Panc1 (cell line): Measurements from ENCODE around the gene KRT84. TPM values are rescaled to one million over a fixed set of nuclear protein-coding genes. Genes with fewer than 3 reads are reported as not detected.

ENCODE experiments used
- ATAC-seq: fragments of 200-7000 bp; cut with Tn5 transposase; 2 replicates; pipeline ENCODE4 v1.9.1; 2020; ENCODE audit warnings: mild to moderate bottlenecking, moderate library complexity
- BruUV-seq: library from RNA; stranded (reverse); fragments of 400-500 nt; replicated peaks from 2 replicates; lab custom pipeline; 2021; lab: Mats Ljungman, UMichigan
- CTCF ChIA-PET: fragments of 300-600 bp; sonication (Branson Sonifier 250); formaldehyde crosslinking; loops from one replicate; lab custom pipeline; 2022; ENCODE audit warnings: antibody characterized with exemption; lab: Charles Lee
- POLR2A ChIA-PET: fragments of 300-600 bp; sonication (Branson Sonifier 250); formaldehyde crosslinking; loops from one replicate; lab custom pipeline; 2022; ENCODE audit warnings: antibody characterized with exemption; lab: Charles Lee
- DNase-seq: peaks from one replicate; pipeline ENCODE4 v3.0.0-alpha.2; 2010; ENCODE audit warnings: low read depth, low spot score
- H3K27ac ChIP-seq: 2 replicates; pipeline ENCODE4 v1.5.1; 2011; ENCODE audit warnings: mild to moderate bottlenecking, low read length, inconsistent platforms
- H3K27me3 ChIP-seq: fragments of 200-500 bp; sonication (Bioruptor generic); 2 replicates; pipeline ENCODE4 v1.6.0; 2014; ENCODE audit warnings: low read length, inconsistent platforms; ENCODE audit not compliant: control insufficient read depth, insufficient read depth
- H3K36me3 ChIP-seq: fragments of 200-500 bp; sonication (Bioruptor generic); 2 replicates; pipeline ENCODE4 v1.5.1; 2014; ENCODE audit warnings: inconsistent platforms, mild to moderate bottlenecking, low read length, moderate library complexity; ENCODE audit not compliant: control insufficient read depth, insufficient read depth
- H3K4me1 ChIP-seq: 2 replicates; pipeline ENCODE4 v1.5.1; 2011; ENCODE audit warnings: inconsistent platforms, mild to moderate bottlenecking, low read length, moderate library complexity; ENCODE audit not compliant: control insufficient read depth, insufficient read depth
- H3K4me3 ChIP-seq, 2 experiments: 2 replicates each; pipeline ENCODE4 v1.5.1; 2011 to 2012; ENCODE audit warnings: low read depth in 2 of 2, low read length in 2 of 2, mild to moderate bottlenecking in 2 of 2, inconsistent platforms in 1 of 2, moderate library complexity in 1 of 2
- H3K9me3 ChIP-seq: fragments of 200-500 bp; sonication (Bioruptor generic); 2 replicates; pipeline ENCODE4 v1.5.1; 2014; ENCODE audit warnings: low read depth, mild to moderate bottlenecking, inconsistent platforms, low read length, moderate library complexity; ENCODE audit not compliant: control insufficient read depth, insufficient read depth
- POLR2AphosphoS5 ChIP-seq: IDR thresholded peaks from 2 replicates; pipeline ENCODE4 v1.6.1; 2012; ENCODE audit warnings: mild to moderate bottlenecking, low read depth, low read length, moderate library complexity
- SIN3A ChIP-seq: IDR thresholded peaks from 2 replicates; pipeline ENCODE4 v1.6.1; 2012; ENCODE audit warnings: low read depth, mild to moderate bottlenecking, low read length, moderate library complexity, borderline replicate concordance; ENCODE audit not compliant: insufficient read depth
- TCF7L2 ChIP-seq: IDR thresholded peaks from 2 replicates; pipeline ENCODE4 v1.6.1; 2011; ENCODE audit warnings: mild to moderate bottlenecking, low read depth, low read length, inconsistent platforms
- in situ Hi-C: cut with HindIII; loops from 2 replicates; pipeline ENCODE4 v1.10.0; 2016; ENCODE audit warnings: low sequenced_read_pairs, low pct_unique_long_range_greater_than_20kb
- intact Hi-C: fragments of 100-400 bp; cut with micrococcal nuclease; formaldehyde crosslinking; loops from one replicate; pipeline ENCODE4 v1.10.0; 2022; ENCODE audit not compliant: unreplicated experiment
- total RNA-seq: library from RNA; stranded (reverse); gene quantifications from one replicate; pipeline ENCODE4 v1.2.1, GENCODE V29; 2021; ENCODE audit not compliant: unreplicated experiment
- TF ChIP-seq, protein P1 (sequence below): fragments of 450-650 bp; IDR thresholded peaks from 2 replicates; pipeline ENCODE4 v1.5.1; 2017; ENCODE audit warnings: mild to moderate bottlenecking
- TF ChIP-seq, protein P2 (sequence below), 2 experiments: IDR thresholded peaks; 2 replicates each; pipeline ENCODE4 v1.6.1; 2011 to 2012; ENCODE audit warnings: low read depth in 2 of 2, control low read depth in 1 of 2, low read length in 1 of 2, mild to moderate bottlenecking in 1 of 2, moderate library complexity in 1 of 2; ENCODE audit not compliant: insufficient read depth in 1 of 2

Gene KRT84
- total RNA-seq, 1 experiment from 2014 or later: not detected

DNA sequence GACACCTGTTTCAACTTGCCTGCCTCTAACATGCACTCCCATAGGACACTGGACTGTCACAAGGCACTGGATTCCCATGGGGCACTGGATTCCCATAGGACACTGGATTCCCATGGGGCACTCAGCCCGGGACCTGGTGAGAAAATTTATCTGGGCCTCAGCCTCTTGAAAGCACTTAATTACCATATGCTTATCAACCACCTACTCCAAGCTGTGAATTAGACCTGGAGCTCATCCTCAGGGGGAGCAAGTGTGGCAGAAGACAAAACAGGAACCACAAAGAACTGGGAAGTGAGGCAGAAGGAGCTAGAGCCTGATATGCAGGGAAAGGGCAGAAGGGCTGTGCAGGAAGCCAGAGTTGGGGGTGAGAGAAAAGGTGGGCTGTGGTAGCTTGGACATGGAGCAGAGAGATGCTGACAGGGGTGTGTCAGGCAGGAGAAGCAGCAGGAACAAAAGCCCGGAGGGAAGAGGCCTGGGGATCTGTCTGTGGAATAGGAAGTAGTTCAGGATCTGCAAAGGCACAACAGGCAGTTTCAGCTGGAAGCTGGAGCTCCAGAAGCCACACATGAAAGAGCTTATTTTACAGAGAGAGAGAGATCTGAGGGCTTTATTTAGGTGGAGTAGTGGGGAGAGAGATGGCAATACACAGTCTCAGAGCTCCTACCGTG lies 17.6 kb upstream of the KRT84 start:
- ChIA-PET POLR2A (interaction anchor here (0.5 kb wide), 1 partner anchor 197 kb away, joined by 3 read pairs; no protein-coding TSS in a partner anchor), CTCF (interaction anchor here (1.0 kb wide), 1 partner anchor 9 kb away, joined by 3 read pairs; no protein-coding TSS in a partner anchor)
- in situ Hi-C loops (no loop called here), intact Hi-C loops (no loop called here)
- Histone ChIP-seq H3K9me3 (no peaks in the 10 kb centered on the region), H3K4me1 (no peaks in the 10 kb centered on the region), H3K4me3 (no peak overlapping the region), H3K27ac (no peak overlapping the region), H3K27me3 (no peaks in the 10 kb centered on the region), H3K36me3 (no peaks in the 10 kb centered on the region)
- ATAC-seq: no peak
- DNase-seq: no peak
- BruUV-seq: no TSS peak
- TF ChIP-seq, protein P1, sequence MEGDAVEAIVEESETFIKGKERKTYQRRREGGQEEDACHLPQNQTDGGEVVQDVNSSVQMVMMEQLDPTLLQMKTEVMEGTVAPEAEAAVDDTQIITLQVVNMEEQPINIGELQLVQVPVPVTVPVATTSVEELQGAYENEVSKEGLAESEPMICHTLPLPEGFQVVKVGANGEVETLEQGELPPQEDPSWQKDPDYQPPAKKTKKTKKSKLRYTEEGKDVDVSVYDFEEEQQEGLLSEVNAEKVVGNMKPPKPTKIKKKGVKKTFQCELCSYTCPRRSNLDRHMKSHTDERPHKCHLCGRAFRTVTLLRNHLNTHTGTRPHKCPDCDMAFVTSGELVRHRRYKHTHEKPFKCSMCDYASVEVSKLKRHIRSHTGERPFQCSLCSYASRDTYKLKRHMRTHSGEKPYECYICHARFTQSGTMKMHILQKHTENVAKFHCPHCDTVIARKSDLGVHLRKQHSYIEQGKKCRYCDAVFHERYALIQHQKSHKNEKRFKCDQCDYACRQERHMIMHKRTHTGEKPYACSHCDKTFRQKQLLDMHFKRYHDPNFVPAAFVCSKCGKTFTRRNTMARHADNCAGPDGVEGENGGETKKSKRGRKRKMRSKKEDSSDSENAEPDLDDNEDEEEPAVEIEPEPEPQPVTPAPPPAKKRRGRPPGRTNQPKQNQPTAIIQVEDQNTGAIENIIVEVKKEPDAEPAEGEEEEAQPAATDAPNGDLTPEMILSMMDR: no peak
- TF ChIP-seq POLR2AphosphoS5 (no peak), SIN3A (no peak)
- TF ChIP-seq, protein P2, sequence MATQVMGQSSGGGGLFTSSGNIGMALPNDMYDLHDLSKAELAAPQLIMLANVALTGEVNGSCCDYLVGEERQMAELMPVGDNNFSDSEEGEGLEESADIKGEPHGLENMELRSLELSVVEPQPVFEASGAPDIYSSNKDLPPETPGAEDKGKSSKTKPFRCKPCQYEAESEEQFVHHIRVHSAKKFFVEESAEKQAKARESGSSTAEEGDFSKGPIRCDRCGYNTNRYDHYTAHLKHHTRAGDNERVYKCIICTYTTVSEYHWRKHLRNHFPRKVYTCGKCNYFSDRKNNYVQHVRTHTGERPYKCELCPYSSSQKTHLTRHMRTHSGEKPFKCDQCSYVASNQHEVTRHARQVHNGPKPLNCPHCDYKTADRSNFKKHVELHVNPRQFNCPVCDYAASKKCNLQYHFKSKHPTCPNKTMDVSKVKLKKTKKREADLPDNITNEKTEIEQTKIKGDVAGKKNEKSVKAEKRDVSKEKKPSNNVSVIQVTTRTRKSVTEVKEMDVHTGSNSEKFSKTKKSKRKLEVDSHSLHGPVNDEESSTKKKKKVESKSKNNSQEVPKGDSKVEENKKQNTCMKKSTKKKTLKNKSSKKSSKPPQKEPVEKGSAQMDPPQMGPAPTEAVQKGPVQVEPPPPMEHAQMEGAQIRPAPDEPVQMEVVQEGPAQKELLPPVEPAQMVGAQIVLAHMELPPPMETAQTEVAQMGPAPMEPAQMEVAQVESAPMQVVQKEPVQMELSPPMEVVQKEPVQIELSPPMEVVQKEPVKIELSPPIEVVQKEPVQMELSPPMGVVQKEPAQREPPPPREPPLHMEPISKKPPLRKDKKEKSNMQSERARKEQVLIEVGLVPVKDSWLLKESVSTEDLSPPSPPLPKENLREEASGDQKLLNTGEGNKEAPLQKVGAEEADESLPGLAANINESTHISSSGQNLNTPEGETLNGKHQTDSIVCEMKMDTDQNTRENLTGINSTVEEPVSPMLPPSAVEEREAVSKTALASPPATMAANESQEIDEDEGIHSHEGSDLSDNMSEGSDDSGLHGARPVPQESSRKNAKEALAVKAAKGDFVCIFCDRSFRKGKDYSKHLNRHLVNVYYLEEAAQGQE (IDR thresholded peaks at IDR 0.05; ENCODE audit: insufficient read depth in 1 of 2, low read depth in 2 of 2, low read length in 1 of 2): no peak

DNA sequence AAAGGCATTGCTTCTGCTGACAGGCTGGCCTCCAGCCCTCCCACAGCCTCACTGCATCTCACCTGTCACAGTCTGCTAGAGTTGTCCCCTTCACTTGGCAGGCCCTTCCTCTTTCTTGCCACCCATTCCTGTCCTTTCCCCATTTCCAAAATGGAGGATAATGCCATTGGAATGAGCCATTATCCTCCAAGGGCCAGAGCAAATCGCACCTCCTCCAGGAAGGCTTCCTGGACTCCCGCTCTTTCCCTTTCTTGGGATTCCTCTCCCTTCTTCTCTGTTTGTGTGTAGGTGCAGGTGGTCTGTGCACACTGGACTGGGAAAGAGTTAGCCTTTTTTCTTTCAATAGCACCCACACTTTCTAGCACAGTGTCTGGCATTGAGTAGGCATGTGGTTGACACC lies 16.9 kb upstream of the KRT84 start:
- ATAC-seq (no peak), DNase-seq (no peak)
- H3K4me1 ChIP-seq: no peaks in the 10 kb centered on the region
- TF ChIP-seq SIN3A (no peak), POLR2AphosphoS5 (no peak), TCF7L2 (no peak)
- TF ChIP-seq, protein P2 (IDR thresholded peaks at IDR 0.05; ENCODE audit: insufficient read depth in 1 of 2, low read depth in 2 of 2, low read length in 1 of 2): no peak
- TF ChIP-seq, protein P1: no peak
- no peaks in the 10 kb centered on the region for H3K36me3 ChIP-seq
- no peak overlapping the region for H3K4me3 ChIP-seq
- H3K27me3 ChIP-seq: no peaks in the 10 kb centered on the region
- no peak overlapping the region for H3K27ac ChIP-seq
- BruUV-seq: no TSS peak
- in situ Hi-C loops: no loop called here
- POLR2A ChIA-PET: no interaction called here
- CTCF ChIA-PET: no interaction called here
- no peaks in the 10 kb centered on the region for H3K9me3 ChIP-seq
- intact Hi-C loops: no loop called here
